Panc1 (cell line): ENCODE measurements around the gene TTC39B. TPM values are rescaled to one million over a fixed set of nuclear protein-coding genes. Genes with fewer than 3 reads are reported as not detected.

ENCODE experiments used
- ATAC-seq: fragments of 200-7000 bp; cut with Tn5 transposase; 2 replicates; pipeline ENCODE4 v1.9.1; 2020; ENCODE audit warnings: mild to moderate bottlenecking, moderate library complexity
- BruUV-seq: library from RNA; stranded (reverse); fragments of 400-500 nt; replicated peaks from 2 replicates; lab custom pipeline; 2021; lab: Mats Ljungman, UMichigan
- CTCF ChIA-PET: fragments of 300-600 bp; sonication (Branson Sonifier 250); formaldehyde crosslinking; loops from one replicate; lab custom pipeline; 2022; ENCODE audit warnings: antibody characterized with exemption; lab: Charles Lee
- POLR2A ChIA-PET: fragments of 300-600 bp; sonication (Branson Sonifier 250); formaldehyde crosslinking; loops from one replicate; lab custom pipeline; 2022; ENCODE audit warnings: antibody characterized with exemption; lab: Charles Lee
- DNase-seq: peaks from one replicate; pipeline ENCODE4 v3.0.0-alpha.2; 2010; ENCODE audit warnings: low read depth, low spot score
- H3K27ac ChIP-seq: 2 replicates; pipeline ENCODE4 v1.5.1; 2011; ENCODE audit warnings: mild to moderate bottlenecking, low read length, inconsistent platforms
- H3K27me3 ChIP-seq: fragments of 200-500 bp; sonication (Bioruptor generic); 2 replicates; pipeline ENCODE4 v1.6.0; 2014; ENCODE audit warnings: low read length, inconsistent platforms; ENCODE audit not compliant: control insufficient read depth, insufficient read depth
- H3K36me3 ChIP-seq: fragments of 200-500 bp; sonication (Bioruptor generic); 2 replicates; pipeline ENCODE4 v1.5.1; 2014; ENCODE audit warnings: inconsistent platforms, mild to moderate bottlenecking, low read length, moderate library complexity; ENCODE audit not compliant: control insufficient read depth, insufficient read depth
- H3K4me1 ChIP-seq: 2 replicates; pipeline ENCODE4 v1.5.1; 2011; ENCODE audit warnings: inconsistent platforms, mild to moderate bottlenecking, low read length, moderate library complexity; ENCODE audit not compliant: control insufficient read depth, insufficient read depth
- H3K4me3 ChIP-seq, 2 experiments: 2 replicates each; pipeline ENCODE4 v1.5.1; 2011 to 2012; ENCODE audit warnings: low read depth in 2 of 2, low read length in 2 of 2, mild to moderate bottlenecking in 2 of 2, inconsistent platforms in 1 of 2, moderate library complexity in 1 of 2
- H3K9me3 ChIP-seq: fragments of 200-500 bp; sonication (Bioruptor generic); 2 replicates; pipeline ENCODE4 v1.5.1; 2014; ENCODE audit warnings: low read depth, mild to moderate bottlenecking, inconsistent platforms, low read length, moderate library complexity; ENCODE audit not compliant: control insufficient read depth, insufficient read depth
- POLR2AphosphoS5 ChIP-seq: IDR thresholded peaks from 2 replicates; pipeline ENCODE4 v1.6.1; 2012; ENCODE audit warnings: mild to moderate bottlenecking, low read depth, low read length, moderate library complexity
- SIN3A ChIP-seq: IDR thresholded peaks from 2 replicates; pipeline ENCODE4 v1.6.1; 2012; ENCODE audit warnings: low read depth, mild to moderate bottlenecking, low read length, moderate library complexity, borderline replicate concordance; ENCODE audit not compliant: insufficient read depth
- TCF7L2 ChIP-seq: IDR thresholded peaks from 2 replicates; pipeline ENCODE4 v1.6.1; 2011; ENCODE audit warnings: mild to moderate bottlenecking, low read depth, low read length, inconsistent platforms
- in situ Hi-C: cut with HindIII; loops from 2 replicates; pipeline ENCODE4 v1.10.0; 2016; ENCODE audit warnings: low sequenced_read_pairs, low pct_unique_long_range_greater_than_20kb
- intact Hi-C: fragments of 100-400 bp; cut with micrococcal nuclease; formaldehyde crosslinking; loops from one replicate; pipeline ENCODE4 v1.10.0; 2022; ENCODE audit not compliant: unreplicated experiment
- total RNA-seq: library from RNA; stranded (reverse); gene quantifications from one replicate; pipeline ENCODE4 v1.2.1, GENCODE V29; 2021; ENCODE audit not compliant: unreplicated experiment
- TF ChIP-seq, protein P1 (sequence below): fragments of 450-650 bp; IDR thresholded peaks from 2 replicates; pipeline ENCODE4 v1.5.1; 2017; ENCODE audit warnings: mild to moderate bottlenecking
- TF ChIP-seq, protein P2 (sequence below), 2 experiments: IDR thresholded peaks; 2 replicates each; pipeline ENCODE4 v1.6.1; 2011 to 2012; ENCODE audit warnings: low read depth in 2 of 2, control low read depth in 1 of 2, low read length in 1 of 2, mild to moderate bottlenecking in 1 of 2, moderate library complexity in 1 of 2; ENCODE audit not compliant: insufficient read depth in 1 of 2

Gene TTC39B
- total RNA-seq, 1 experiment from 2014 or later, result 1.6 TPM

DNA sequence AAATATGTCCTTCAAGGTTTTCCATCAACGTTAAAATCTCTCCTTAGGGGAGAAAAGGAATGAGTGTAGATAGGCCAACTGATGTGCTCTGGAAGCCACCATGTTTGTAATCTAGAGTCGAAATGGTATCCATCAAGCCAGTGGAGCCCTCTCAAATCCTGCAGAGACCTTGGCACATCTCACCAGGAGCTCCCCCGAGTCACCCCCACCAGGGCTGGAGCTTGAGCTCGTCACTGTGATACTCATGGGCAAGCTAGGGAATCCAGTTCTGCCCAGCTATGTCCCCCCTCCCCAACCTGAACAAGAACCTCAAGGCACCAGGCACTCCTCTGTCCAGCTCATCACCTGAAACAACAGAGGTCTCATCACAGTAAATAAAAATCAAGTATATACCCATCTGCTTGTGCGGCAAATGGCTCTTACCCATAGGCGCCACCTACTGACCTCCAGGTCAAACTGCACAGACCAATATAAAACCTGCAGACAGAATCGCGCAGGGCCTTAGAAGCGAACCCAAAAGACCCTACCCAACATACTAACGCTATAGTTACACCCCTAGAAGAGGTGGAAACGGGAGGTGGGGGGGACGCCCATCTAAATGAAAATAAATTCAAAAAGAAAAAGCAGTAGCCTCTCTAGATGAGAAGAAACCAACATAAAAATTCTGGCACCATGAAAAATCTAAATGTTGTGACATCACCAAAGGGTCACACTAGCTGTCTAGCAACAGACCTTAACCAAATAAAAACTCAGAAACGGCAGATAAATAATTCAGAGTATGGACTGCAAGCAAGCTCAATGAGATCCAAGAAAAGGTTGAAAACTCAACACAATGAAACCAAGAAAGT is 75.0 kb downstream of the TTC39B start:
- H3K4me1 ChIP-seq, result no peaks in the 10 kb centered on the region
- H3K4me3 ChIP-seq, result no peak overlapping the region
- BruUV-seq, result no TSS peak
- no peaks in the 10 kb centered on the region for H3K27me3 ChIP-seq
- H3K27ac ChIP-seq, result no peak overlapping the region
- no peak for TF ChIP-seq TCF7L2
- TF ChIP-seq, protein P1, sequence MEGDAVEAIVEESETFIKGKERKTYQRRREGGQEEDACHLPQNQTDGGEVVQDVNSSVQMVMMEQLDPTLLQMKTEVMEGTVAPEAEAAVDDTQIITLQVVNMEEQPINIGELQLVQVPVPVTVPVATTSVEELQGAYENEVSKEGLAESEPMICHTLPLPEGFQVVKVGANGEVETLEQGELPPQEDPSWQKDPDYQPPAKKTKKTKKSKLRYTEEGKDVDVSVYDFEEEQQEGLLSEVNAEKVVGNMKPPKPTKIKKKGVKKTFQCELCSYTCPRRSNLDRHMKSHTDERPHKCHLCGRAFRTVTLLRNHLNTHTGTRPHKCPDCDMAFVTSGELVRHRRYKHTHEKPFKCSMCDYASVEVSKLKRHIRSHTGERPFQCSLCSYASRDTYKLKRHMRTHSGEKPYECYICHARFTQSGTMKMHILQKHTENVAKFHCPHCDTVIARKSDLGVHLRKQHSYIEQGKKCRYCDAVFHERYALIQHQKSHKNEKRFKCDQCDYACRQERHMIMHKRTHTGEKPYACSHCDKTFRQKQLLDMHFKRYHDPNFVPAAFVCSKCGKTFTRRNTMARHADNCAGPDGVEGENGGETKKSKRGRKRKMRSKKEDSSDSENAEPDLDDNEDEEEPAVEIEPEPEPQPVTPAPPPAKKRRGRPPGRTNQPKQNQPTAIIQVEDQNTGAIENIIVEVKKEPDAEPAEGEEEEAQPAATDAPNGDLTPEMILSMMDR, result peak; percentile 45; the same call in 1 of the 2 replicates
- H3K36me3 ChIP-seq, result no peaks in the 10 kb centered on the region
- ChIA-PET POLR2A (no interaction called here), CTCF (no interaction called here)
- H3K9me3 ChIP-seq, result no peaks in the 10 kb centered on the region
- in situ Hi-C loops, result no loop called here
- intact Hi-C loops, result no loop called here
- no peak for DNase-seq
- ATAC-seq, result no peak

DNA sequence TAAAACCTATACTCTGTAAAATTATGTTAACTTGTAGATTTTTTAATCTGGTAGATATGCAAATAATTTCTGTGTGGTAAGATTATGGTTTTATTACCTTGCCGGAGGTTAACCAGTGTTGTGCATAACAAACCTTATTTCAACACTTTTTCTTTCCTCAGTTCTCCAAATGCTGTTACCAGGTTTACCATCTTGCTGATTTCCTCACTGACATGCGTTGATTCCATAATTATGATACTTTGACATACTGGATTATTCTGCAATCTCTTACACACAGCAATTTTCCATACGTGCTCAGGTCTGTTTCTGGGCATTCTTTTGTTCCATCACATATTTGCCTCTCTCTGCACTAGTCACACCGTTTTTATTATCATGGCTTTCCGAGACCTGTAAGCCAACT is 77.6 kb downstream of the TTC39B start:
- DNase-seq (no peak), ATAC-seq (no peak)
- H3K9me3 ChIP-seq, result no peaks in the 10 kb centered on the region
- POLR2A ChIA-PET, result no interaction called here
- H3K27ac ChIP-seq, result no peak overlapping the region
- no peaks in the 10 kb centered on the region for H3K27me3 ChIP-seq
- TF ChIP-seq TCF7L2 (no peak), SIN3A (no peak)
- TF ChIP-seq, protein P2, sequence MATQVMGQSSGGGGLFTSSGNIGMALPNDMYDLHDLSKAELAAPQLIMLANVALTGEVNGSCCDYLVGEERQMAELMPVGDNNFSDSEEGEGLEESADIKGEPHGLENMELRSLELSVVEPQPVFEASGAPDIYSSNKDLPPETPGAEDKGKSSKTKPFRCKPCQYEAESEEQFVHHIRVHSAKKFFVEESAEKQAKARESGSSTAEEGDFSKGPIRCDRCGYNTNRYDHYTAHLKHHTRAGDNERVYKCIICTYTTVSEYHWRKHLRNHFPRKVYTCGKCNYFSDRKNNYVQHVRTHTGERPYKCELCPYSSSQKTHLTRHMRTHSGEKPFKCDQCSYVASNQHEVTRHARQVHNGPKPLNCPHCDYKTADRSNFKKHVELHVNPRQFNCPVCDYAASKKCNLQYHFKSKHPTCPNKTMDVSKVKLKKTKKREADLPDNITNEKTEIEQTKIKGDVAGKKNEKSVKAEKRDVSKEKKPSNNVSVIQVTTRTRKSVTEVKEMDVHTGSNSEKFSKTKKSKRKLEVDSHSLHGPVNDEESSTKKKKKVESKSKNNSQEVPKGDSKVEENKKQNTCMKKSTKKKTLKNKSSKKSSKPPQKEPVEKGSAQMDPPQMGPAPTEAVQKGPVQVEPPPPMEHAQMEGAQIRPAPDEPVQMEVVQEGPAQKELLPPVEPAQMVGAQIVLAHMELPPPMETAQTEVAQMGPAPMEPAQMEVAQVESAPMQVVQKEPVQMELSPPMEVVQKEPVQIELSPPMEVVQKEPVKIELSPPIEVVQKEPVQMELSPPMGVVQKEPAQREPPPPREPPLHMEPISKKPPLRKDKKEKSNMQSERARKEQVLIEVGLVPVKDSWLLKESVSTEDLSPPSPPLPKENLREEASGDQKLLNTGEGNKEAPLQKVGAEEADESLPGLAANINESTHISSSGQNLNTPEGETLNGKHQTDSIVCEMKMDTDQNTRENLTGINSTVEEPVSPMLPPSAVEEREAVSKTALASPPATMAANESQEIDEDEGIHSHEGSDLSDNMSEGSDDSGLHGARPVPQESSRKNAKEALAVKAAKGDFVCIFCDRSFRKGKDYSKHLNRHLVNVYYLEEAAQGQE (IDR thresholded peaks at IDR 0.05; ENCODE audit: insufficient read depth in 1 of 2, low read depth in 2 of 2, low read length in 1 of 2), result no peak
- no peaks in the 10 kb centered on the region for H3K4me1 ChIP-seq
- no peak overlapping the region for H3K4me3 ChIP-seq
- in situ Hi-C loops (no loop called here), intact Hi-C loops (no loop called here)
- H3K36me3 ChIP-seq, result no peaks in the 10 kb centered on the region
- CTCF ChIA-PET, result no interaction called here
- BruUV-seq, result no TSS peak

DNA sequence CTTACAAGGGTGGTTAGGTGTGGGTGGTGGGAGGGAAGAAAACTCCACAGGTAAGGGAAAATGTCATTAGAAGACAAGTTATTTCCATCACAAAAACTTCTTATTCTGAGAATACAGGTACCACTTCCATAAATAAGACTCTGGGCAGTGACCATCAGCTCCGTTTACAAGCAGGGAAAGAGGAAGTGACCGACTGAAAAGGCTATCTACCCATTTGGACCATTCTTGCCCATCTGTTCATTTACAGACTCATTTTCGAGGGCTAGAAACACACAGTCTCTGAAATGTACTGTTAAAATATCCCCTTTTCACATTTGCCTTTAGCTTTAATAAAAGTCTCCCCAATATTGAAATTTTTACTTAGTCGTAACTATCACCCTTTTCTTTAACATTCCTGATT is 79.5 kb downstream of the TTC39B start:
- intact Hi-C loops (no loop called here), in situ Hi-C loops (no loop called here)
- no TSS peak for BruUV-seq
- no peaks in the 10 kb centered on the region for H3K27me3 ChIP-seq
- no peak overlapping the region for H3K27ac ChIP-seq
- H3K4me1 ChIP-seq, result no peaks in the 10 kb centered on the region
- TF ChIP-seq SIN3A (no peak), POLR2AphosphoS5 (no peak), TCF7L2 (no peak)
- TF ChIP-seq, protein P2 (IDR thresholded peaks at IDR 0.05; ENCODE audit: insufficient read depth in 1 of 2, low read depth in 2 of 2, low read length in 1 of 2), result no peak
- TF ChIP-seq, protein P1, result no peak
- no peaks in the 10 kb centered on the region for H3K9me3 ChIP-seq
- DNase-seq, result no peak
- CTCF ChIA-PET, result no interaction called here
- no peak for ATAC-seq
- POLR2A ChIA-PET, result no interaction called here
- no peak overlapping the region for H3K4me3 ChIP-seq
- H3K36me3 ChIP-seq, result no peaks in the 10 kb centered on the region
